Measurements from ENCODE around the gene ADGRF1.
A peak's percentile ranks its signal among the peaks of the same experiment; 100 is the strongest.
"Not testable (repeated sequence)": the region's sequence is repeated elsewhere in the genome, so short reads cannot be mapped to it uniquely, and the experiment has no call there.

ADGRF1 gene

GRCh38 chr6:47042275-47042791, at the start of gene ADGRF1:
Gene ADGRF1, minus strand, starts transcription at chr6:47042332. Its CDS starts 13,271 bp downstream, at chr6:47029061.
- Mint-ChIP-seq H3K9me3 (no peaks in the 10 kb centered on the region), H3K27ac (no peak within 1 kb of the TSS), H3K4me3 (no peak within 1 kb of the TSS), H3K36me3 (ENCODE audit: low read depth) (no peaks in the 10 kb centered on the region), H3K27me3 (ENCODE audit: low read depth, poor library complexity) (no peaks in the 10 kb centered on the region), H3K4me1 (peaks cover 22% of the 10 kb centered on the region)
- DNase-seq = peak; percentile 8
- TF ChIP-seq CTCF (IDR thresholded peaks at IDR 0.05) = no peak

GRCh38 chr6:47090881-47091280, 48.7 kb upstream of the ADGRF1 start:
- H3K9me3 Mint-ChIP-seq = no peaks in the 10 kb centered on the region
- no peak overlapping the region for H3K4me3 Mint-ChIP-seq
- TF ChIP-seq CTCF (IDR thresholded peaks at IDR 0.05) = no peak
- H3K27me3 Mint-ChIP-seq (ENCODE audit: low read depth, poor library complexity) = peaks cover 10% of the 10 kb centered on the region
- H3K27ac Mint-ChIP-seq = no peak overlapping the region
- DNase-seq = no peak
- peaks cover 12% of the 10 kb centered on the region for H3K4me1 Mint-ChIP-seq
- no peaks in the 10 kb centered on the region for H3K36me3 Mint-ChIP-seq (ENCODE audit: low read depth)

- not testable (repeated sequence) for H3K4me3 Mint-ChIP-seq; H3K27ac Mint-ChIP-seq; H3K9me3 Mint-ChIP-seq; H3K36me3 Mint-ChIP-seq (ENCODE audit: low read depth); DNase-seq
- Mint-ChIP-seq H3K27me3 (ENCODE audit: low read depth, poor library complexity) (peaks cover 10% of the 10 kb centered on the region), H3K4me1 (peaks cover 16% of the 10 kb centered on the region)
Measured at GRCh38 chr6:47089473-47089872, 47.3 kb upstream of the ADGRF1 start.

GRCh38 chr6:47086051-47086770, 44.1 kb upstream of the ADGRF1 start:
- H3K9me3 Mint-ChIP-seq = no peaks in the 10 kb centered on the region
- H3K27me3 Mint-ChIP-seq (ENCODE audit: low read depth, poor library complexity) = peaks cover 11% of the 10 kb centered on the region
- no peak for TF ChIP-seq CTCF (IDR thresholded peaks at IDR 0.05)
- H3K27ac Mint-ChIP-seq = no peak overlapping the region
- H3K4me1 Mint-ChIP-seq = peaks cover 17% of the 10 kb centered on the region
- H3K36me3 Mint-ChIP-seq (ENCODE audit: low read depth) = no peaks in the 10 kb centered on the region
- H3K4me3 Mint-ChIP-seq = no peak overlapping the region
- no peak for DNase-seq

GRCh38 chr6:47084610-47085009, 42.5 kb upstream of the ADGRF1 start:
- Mint-ChIP-seq H3K36me3 (ENCODE audit: low read depth) (no peaks in the 10 kb centered on the region), H3K9me3 (no peaks in the 10 kb centered on the region), H3K4me3 (no peak overlapping the region), H3K4me1 (peaks cover 17% of the 10 kb centered on the region), H3K27ac (no peak overlapping the region), H3K27me3 (ENCODE audit: low read depth, poor library complexity) (peaks cover 12% of the 10 kb centered on the region)
- DNase-seq = no peak
- TF ChIP-seq CTCF (IDR thresholded peaks at IDR 0.05) = no peak

GRCh38 chr6:47083586-47084047, 41.5 kb upstream of the ADGRF1 start:
- Mint-ChIP-seq H3K9me3 (no peaks in the 10 kb centered on the region), H3K4me3 (no peak overlapping the region), H3K27ac (no peak overlapping the region), H3K36me3 (ENCODE audit: low read depth) (no peaks in the 10 kb centered on the region), H3K4me1 (peaks cover 17% of the 10 kb centered on the region), H3K27me3 (ENCODE audit: low read depth, poor library complexity) (peaks cover 12% of the 10 kb centered on the region)
- peak; percentile 12 for DNase-seq
- no peak for TF ChIP-seq CTCF (IDR thresholded peaks at IDR 0.05)

Measured in nephron progenitor cell (in vitro differentiated cells).